Effector CD4-positive, alpha-beta T cell (primary cell): ENCODE results near the gene IFTAP.
"Not testable (repeated sequence)": the region's sequence is repeated elsewhere in the genome, so short reads cannot be mapped to it uniquely, and the experiment has no call there.

Source experiments
- DNase-seq: peaks from one replicate; pipeline ENCODE4 v3.0.0-alpha.2; 2020

The IFTAP gene

GRCh38 chr11:36657610-36658267 is 63.4 kb downstream of the IFTAP start:
- no peak for DNase-seq

- DNase-seq = not testable (repeated sequence)
Observed at GRCh38 chr11:36661359-36661758, 67.1 kb downstream of the IFTAP start.

- no peak for DNase-seq
Observed at GRCh38 chr11:36672815-36673450, 78.6 kb downstream of the IFTAP start.

- DNase-seq = not testable (repeated sequence)
Observed at GRCh38 chr11:36679547-36679946, 85.2 kb downstream of the IFTAP start.

- no peak for DNase-seq
Observed at GRCh38 chr11:36683818-36684217, 89.5 kb downstream of the IFTAP start.

- no peak for DNase-seq
Observed at GRCh38 chr11:36684840-36685801, 90.8 kb downstream of the IFTAP start.

GRCh38 chr11:36688132-36688531 is 93.8 kb downstream of the IFTAP start:
- no peak for DNase-seq

- no peak for DNase-seq
Observed at GRCh38 chr11:36688571-36689291, 94.4 kb downstream of the IFTAP start.

- no peak for DNase-seq
Observed at GRCh38 chr11:36689442-36689841, 95.1 kb downstream of the IFTAP start.

- DNase-seq = no peak
Observed at GRCh38 chr11:36692704-36693103, 98.4 kb downstream of the IFTAP start.

- DNase-seq = no peak
Observed at GRCh38 chr11:36693139-36693843, 99.0 kb downstream of the IFTAP start.

GRCh38 chr11:36695111-36695510 is 100.8 kb downstream of the IFTAP start:
- DNase-seq = no peak

- no peak for DNase-seq
Observed at GRCh38 chr11:36695571-36695970, 101.3 kb downstream of the IFTAP start.

GRCh38 chr11:36696550-36696949 is 102.2 kb downstream of the IFTAP start:
- DNase-seq = no peak

GRCh38 chr11:36699271-36699670 is 105.0 kb downstream of the IFTAP start:
- no peak for DNase-seq

- DNase-seq = no peak
Observed at GRCh38 chr11:36700246-36700645, 105.9 kb downstream of the IFTAP start.

- DNase-seq = no peak
Observed at GRCh38 chr11:36702330-36703054, 108.2 kb downstream of the IFTAP start.

GRCh38 chr11:36703055-36703404 is 108.7 kb downstream of the IFTAP start:
- DNase-seq = no peak
